Trophoblast cell (in vitro differentiated cells and primary cell): ENCODE data around the gene PTAFR.
"Not testable (repeated sequence)": the region's sequence is repeated elsewhere in the genome, so short reads cannot be mapped to it uniquely, and the experiment has no call there.

Experiments
- DNase-seq, 2 donors: peaks; one replicate each; pipeline ENCODE4 v3.0.0-alpha.2; 2016
- H2AFZ ChIP-seq: 2 replicates; pipeline ENCODE4 v1.6.1; 2013; ENCODE audit warnings: low read length, moderate library complexity, mild to moderate bottlenecking; ENCODE audit not compliant: insufficient read depth, poor library complexity
- H2AK5ac ChIP-seq: 2 replicates; pipeline ENCODE4 v1.6.1; 2013; ENCODE audit warnings: mild to moderate bottlenecking, low read length
- H2BK120ac ChIP-seq: 2 replicates; pipeline ENCODE4 v1.6.1; 2013; ENCODE audit warnings: low read length, mild to moderate bottlenecking, moderate library complexity; ENCODE audit not compliant: insufficient read depth, poor library complexity
- H2BK12ac ChIP-seq: 2 replicates; pipeline ENCODE4 v1.6.1; 2013; ENCODE audit warnings: mild to moderate bottlenecking, low read length, moderate library complexity
- H2BK5ac ChIP-seq: 2 replicates; pipeline ENCODE4 v1.6.1; 2013; ENCODE audit warnings: low read length, low read depth, moderate library complexity, mild to moderate bottlenecking; ENCODE audit not compliant: poor library complexity
- H3K14ac ChIP-seq: 2 replicates; pipeline ENCODE4 v1.6.1; 2013; ENCODE audit warnings: mild to moderate bottlenecking, low read length
- H3K18ac ChIP-seq: 2 replicates; pipeline ENCODE4 v1.6.1; 2013; ENCODE audit warnings: mild to moderate bottlenecking, low read length
- H3K23ac ChIP-seq: 2 replicates; pipeline ENCODE4 v1.6.1; 2013; ENCODE audit warnings: low read length
- H3K27ac ChIP-seq: 2 replicates; pipeline ENCODE4 v1.5.1; 2013; ENCODE audit warnings: low read depth, mild to moderate bottlenecking, inconsistent platforms, low read length, moderate library complexity
- H3K27me3 ChIP-seq: 2 replicates; pipeline ENCODE4 v1.6.1; 2013; ENCODE audit warnings: inconsistent platforms, mild to moderate bottlenecking, low read length, moderate library complexity; ENCODE audit not compliant: insufficient read depth
- H3K36me3 ChIP-seq, 2 experiments: 1 replicate in 1 of 2; 2 replicates in 1 of 2; pipeline ENCODE4 v1.6.1; 2013; ENCODE audit warnings: low read length in 2 of 2, mild to moderate bottlenecking in 2 of 2, moderate library complexity in 1 of 2; ENCODE audit not compliant: insufficient read depth in 2 of 2, control insufficient read depth in 1 of 2
- H3K4ac ChIP-seq: 2 replicates; pipeline ENCODE4 v1.6.1; 2013; ENCODE audit warnings: low read depth, mild to moderate bottlenecking, low read length, moderate library complexity
- H3K4me1 ChIP-seq, 2 experiments: 1 replicate in 1 of 2; 2 replicates in 1 of 2; pipeline ENCODE4 v1.6.1; 2013; ENCODE audit warnings: low read length in 2 of 2, mild to moderate bottlenecking in 2 of 2, moderate library complexity in 1 of 2; ENCODE audit not compliant: insufficient read depth in 2 of 2, control insufficient read depth in 1 of 2
- H3K4me2 ChIP-seq: 2 replicates; pipeline ENCODE4 v1.6.1; 2013; ENCODE audit warnings: inconsistent platforms, mild to moderate bottlenecking, low read length, moderate library complexity
- H3K4me3 ChIP-seq: 2 replicates; pipeline ENCODE4 v1.5.1; 2013; ENCODE audit warnings: mild to moderate bottlenecking, low read depth, low read length, inconsistent platforms
- H3K79me1 ChIP-seq: one replicate; pipeline ENCODE4 v1.6.1; 2013; ENCODE audit warnings: low read length
- H3K79me2 ChIP-seq: 2 replicates; pipeline ENCODE4 v1.6.1; 2013; ENCODE audit warnings: low read length, mild to moderate bottlenecking; ENCODE audit not compliant: control insufficient read depth, insufficient read depth, poor library complexity
- H3K9ac ChIP-seq: 2 replicates; pipeline ENCODE4 v1.6.1; 2013; ENCODE audit warnings: mild to moderate bottlenecking, low read length
- H3K9me3 ChIP-seq: 2 replicates; pipeline ENCODE4 v1.6.1; 2013; ENCODE audit warnings: low read depth, mild to moderate bottlenecking, control low read depth, inconsistent platforms, low read length; ENCODE audit not compliant: insufficient read depth
- H4K12ac ChIP-seq: 2 replicates; pipeline ENCODE4 v1.6.1; 2013; ENCODE audit warnings: low read depth, mild to moderate bottlenecking, low read length, moderate library complexity
- H4K8ac ChIP-seq: 2 replicates; pipeline ENCODE4 v1.6.1; 2013; ENCODE audit warnings: low read depth, mild to moderate bottlenecking, low read length, moderate library complexity
- H4K91ac ChIP-seq: one replicate; pipeline ENCODE4 v1.6.1; 2013; ENCODE audit warnings: low read depth, mild to moderate bottlenecking, low read length, moderate library complexity
- WGBS: extraction: QIAGEN DNeasy Blood & Tissue Kit; methylation state at CpG from one replicate; pipeline ENCODE4 v1.1.7; 2013; ENCODE audit warnings: missing lambda C conversion rate; ENCODE audit not compliant: insufficient read length, insufficient coverage; ENCODE audit errors: extremely low coverage; 5-methylcytosine and 5-hydroxymethylcytosine counted together

The PTAFR gene

DNA sequence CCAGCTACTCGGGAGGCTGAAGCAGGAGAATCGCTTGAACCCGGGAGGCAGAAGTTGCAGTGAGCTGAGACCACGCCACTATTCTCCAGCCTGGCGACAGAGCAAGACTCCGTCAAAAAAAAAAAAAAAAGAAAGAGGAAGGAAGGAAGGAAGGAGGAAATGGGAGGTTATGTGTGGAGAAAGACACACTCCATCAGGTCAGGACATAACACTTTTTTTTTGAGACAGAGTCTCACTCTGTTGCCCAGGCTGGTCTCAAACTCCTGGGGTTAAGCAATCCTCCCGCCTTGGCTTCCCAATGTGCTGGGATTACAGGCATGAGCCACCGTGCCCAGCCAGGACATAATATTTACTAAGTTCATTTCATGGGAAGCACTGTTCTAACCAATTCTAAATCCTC, 36.6 kb downstream of the PTAFR start:
- not testable (repeated sequence) for H3K27ac ChIP-seq, H3K14ac ChIP-seq, H3K23ac ChIP-seq, H3K36me3 ChIP-seq, H2BK120ac ChIP-seq, H4K91ac ChIP-seq, H3K18ac ChIP-seq, H2BK5ac ChIP-seq, H3K4me1 ChIP-seq, H3K4ac ChIP-seq, H3K9ac ChIP-seq, H2AK5ac ChIP-seq, H2AFZ ChIP-seq, H3K4me3 ChIP-seq, DNase-seq, H4K8ac ChIP-seq, H4K12ac ChIP-seq, H3K4me2 ChIP-seq, H3K9me3 ChIP-seq, H2BK12ac ChIP-seq, H3K79me2 ChIP-seq, H3K79me1 ChIP-seq, H3K27me3 ChIP-seq
- WGBS: no CpG with 5 or more reads among the region's 8 CpGs

DNA sequence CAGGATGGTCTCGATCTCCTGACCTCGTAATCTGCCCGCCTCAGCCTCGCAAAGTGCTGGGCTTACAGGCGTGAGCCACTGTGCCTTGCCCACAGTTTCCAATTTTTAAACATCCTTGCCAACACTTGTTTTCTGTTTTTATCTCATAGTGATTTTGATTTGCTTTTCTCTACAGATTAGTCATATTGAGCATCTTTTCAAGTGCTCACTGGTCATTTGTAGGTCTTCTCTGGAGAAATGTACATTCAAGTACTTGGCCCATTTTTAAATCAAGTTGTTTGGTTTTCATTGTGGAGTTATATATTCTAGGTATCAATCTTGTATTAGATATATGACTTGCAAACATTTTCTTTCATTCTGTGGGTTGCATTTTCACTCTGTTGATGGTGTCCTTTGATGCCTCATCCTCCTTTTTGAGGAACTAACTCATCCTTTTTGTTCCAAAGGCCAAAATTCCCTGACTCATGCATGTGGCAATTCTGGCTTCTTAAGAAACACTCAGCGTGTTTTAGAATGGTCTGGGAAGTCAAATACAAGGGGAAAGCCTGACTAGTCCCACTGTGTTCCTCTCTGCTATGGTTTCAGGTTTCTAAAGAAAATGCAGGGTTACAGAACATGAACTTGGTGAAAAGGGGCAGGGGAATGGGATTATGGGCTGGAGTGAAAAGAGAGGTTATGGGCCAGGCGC, 37.3 kb downstream of the PTAFR start:
- no peak overlapping the region for H3K4me3 ChIP-seq
- no peak overlapping the region for H3K4ac ChIP-seq
- H3K27me3 ChIP-seq: no peaks in the 10 kb centered on the region
- H4K12ac ChIP-seq: no peak overlapping the region
- H2AK5ac ChIP-seq: no peak overlapping the region
- no peaks in the 10 kb centered on the region for H3K4me1 ChIP-seq
- H3K79me2 ChIP-seq: no peaks in the 10 kb centered on the region
- no peak overlapping the region for H3K14ac ChIP-seq
- H3K9me3 ChIP-seq: no peaks in the 10 kb centered on the region
- H3K9ac ChIP-seq: no peak overlapping the region
- H3K18ac ChIP-seq: no peak overlapping the region
- H3K4me2 ChIP-seq: no peak overlapping the region
- H4K91ac ChIP-seq: no peak overlapping the region
- peak; percentile 68 to 74 for DNase-seq
- no peak overlapping the region for H4K8ac ChIP-seq
- H2BK5ac ChIP-seq: no peak overlapping the region
- H2BK12ac ChIP-seq: no peak overlapping the region
- no peak overlapping the region for H3K27ac ChIP-seq
- no peak overlapping the region for H2BK120ac ChIP-seq
- WGBS: no CpG with 5 or more reads among the region's 7 CpGs
- H2AFZ ChIP-seq: no peak overlapping the region
- no peak overlapping the region for H3K23ac ChIP-seq
- no peaks in the 10 kb centered on the region for H3K36me3 ChIP-seq
- no peaks in the 10 kb centered on the region for H3K79me1 ChIP-seq

DNA sequence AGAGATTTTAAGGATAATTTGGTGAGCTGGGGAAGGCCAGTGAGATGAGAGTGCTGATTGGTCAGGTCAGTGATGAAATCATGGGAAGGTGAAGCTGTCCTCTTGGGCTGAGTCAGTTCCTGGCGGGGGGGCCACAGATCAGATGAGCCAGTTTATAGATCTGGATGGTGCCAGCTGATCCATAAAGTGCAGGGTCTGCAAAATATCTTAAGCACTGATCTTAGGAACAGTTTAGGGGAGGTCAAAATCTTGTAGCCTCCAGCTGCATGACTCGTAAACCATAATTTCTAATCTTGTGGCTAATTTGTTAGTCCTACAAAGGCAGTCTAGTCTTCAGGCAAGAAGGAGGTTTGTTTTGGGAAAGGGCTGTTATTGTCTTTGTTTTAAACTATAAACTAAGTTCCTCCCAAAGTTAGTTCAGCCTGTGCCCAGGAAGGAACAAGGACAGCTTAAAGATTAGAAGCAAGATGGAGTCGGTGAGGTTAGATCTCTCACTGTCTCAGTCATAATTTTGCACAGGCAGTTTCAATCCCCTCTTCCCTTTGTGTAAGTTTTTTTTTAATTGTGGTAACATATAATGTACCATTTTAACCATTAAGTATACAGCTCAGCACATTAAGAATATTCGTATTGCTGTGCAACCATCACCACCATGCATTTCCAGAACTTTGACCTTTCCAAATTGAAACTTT, 39.4 kb downstream of the PTAFR start:
- Histone ChIP-seq H3K4me2 (no peak overlapping the region), H3K9ac (no peak overlapping the region), H3K9me3 (no peaks in the 10 kb centered on the region), H4K8ac (no peak overlapping the region), H2BK120ac (no peak overlapping the region), H3K23ac (no peak overlapping the region), H3K79me1 (no peaks in the 10 kb centered on the region), H4K12ac (no peak overlapping the region), H3K27me3 (no peaks in the 10 kb centered on the region), H3K79me2 (no peaks in the 10 kb centered on the region), H3K18ac (no peak overlapping the region), H3K36me3 (no peaks in the 10 kb centered on the region), H2AFZ (no peak overlapping the region), H3K4ac (no peak overlapping the region), H4K91ac (no peak overlapping the region), H2BK12ac (no peak overlapping the region), H2BK5ac (no peak overlapping the region), H3K4me1 (no peaks in the 10 kb centered on the region), H3K4me3 (no peak overlapping the region), H2AK5ac (no peak overlapping the region), H3K27ac (no peak overlapping the region), H3K14ac (no peak overlapping the region)
- no CpG with 5 or more reads among the region's 4 CpGs for WGBS
- DNase-seq: no peak

DNA sequence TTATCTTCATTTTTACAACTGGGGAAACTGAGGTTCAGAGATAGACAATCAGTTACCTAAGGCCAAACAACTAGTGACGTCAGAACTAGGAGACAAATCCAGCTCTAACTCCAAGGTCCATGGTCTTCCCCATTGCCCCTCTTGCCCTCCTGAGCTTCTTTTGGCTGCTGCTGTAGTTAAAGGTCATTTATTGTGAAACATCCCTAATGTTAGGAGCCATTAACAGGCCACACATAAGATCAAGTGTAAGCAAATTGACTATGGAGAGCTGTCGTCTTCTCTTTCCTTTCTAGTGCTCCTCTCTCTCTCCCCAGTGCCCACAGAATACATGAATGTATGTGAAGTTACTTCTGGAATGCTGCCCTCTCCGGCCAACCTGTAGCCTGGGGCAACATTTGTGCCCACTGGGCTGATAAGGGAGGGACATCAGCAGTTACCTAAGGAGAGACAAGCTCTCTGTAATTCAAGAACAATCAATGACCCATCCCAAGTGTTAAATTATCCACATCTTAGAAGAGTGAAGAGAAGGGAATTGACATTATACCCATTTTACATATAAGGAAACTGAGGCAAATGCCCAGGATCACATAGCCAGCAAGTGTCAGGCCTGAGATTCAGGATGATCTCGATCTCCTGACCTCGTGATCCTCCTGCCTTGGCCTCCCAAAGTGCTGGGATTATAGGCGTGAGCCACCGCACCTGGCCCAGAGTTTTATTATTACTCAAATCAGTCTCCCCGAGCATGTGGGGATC, 40.1 kb downstream of the PTAFR start:
- H3K14ac ChIP-seq: no peak overlapping the region
- no peaks in the 10 kb centered on the region for H3K36me3 ChIP-seq
- no peak overlapping the region for H3K18ac ChIP-seq
- no peak overlapping the region for H2BK12ac ChIP-seq
- no peak overlapping the region for H2AFZ ChIP-seq
- no peak overlapping the region for H3K27ac ChIP-seq
- WGBS: no CpG with 5 or more reads among the region's 8 CpGs
- H3K9ac ChIP-seq: no peak overlapping the region
- no peak overlapping the region for H3K4ac ChIP-seq
- H4K8ac ChIP-seq: no peak overlapping the region
- H3K9me3 ChIP-seq: no peaks in the 10 kb centered on the region
- no peak overlapping the region for H2AK5ac ChIP-seq
- H3K27me3 ChIP-seq: no peaks in the 10 kb centered on the region
- DNase-seq: no peak
- no peak overlapping the region for H3K23ac ChIP-seq
- H3K4me1 ChIP-seq: no peaks in the 10 kb centered on the region
- H3K4me2 ChIP-seq: no peak overlapping the region
- no peak overlapping the region for H4K91ac ChIP-seq
- no peak overlapping the region for H2BK120ac ChIP-seq
- H3K79me1 ChIP-seq: no peaks in the 10 kb centered on the region
- no peak overlapping the region for H3K4me3 ChIP-seq
- no peak overlapping the region for H4K12ac ChIP-seq
- no peak overlapping the region for H2BK5ac ChIP-seq
- no peaks in the 10 kb centered on the region for H3K79me2 ChIP-seq
